ENCODE measurements around the gene C3orf18. TPM values are rescaled to one million over a fixed set of nuclear protein-coding genes. Genes with fewer than 3 reads are reported as not detected.
A peak's percentile ranks its signal among the peaks of the same experiment; 100 is the strongest.
"Not testable (repeated sequence)": the region's sequence is repeated elsewhere in the genome, so short reads cannot be mapped to it uniquely, and the experiment has no call there.

The C3orf18 gene
- total RNA-seq, 1 experiment from 2014 or later: 20.1 TPM

DNA sequence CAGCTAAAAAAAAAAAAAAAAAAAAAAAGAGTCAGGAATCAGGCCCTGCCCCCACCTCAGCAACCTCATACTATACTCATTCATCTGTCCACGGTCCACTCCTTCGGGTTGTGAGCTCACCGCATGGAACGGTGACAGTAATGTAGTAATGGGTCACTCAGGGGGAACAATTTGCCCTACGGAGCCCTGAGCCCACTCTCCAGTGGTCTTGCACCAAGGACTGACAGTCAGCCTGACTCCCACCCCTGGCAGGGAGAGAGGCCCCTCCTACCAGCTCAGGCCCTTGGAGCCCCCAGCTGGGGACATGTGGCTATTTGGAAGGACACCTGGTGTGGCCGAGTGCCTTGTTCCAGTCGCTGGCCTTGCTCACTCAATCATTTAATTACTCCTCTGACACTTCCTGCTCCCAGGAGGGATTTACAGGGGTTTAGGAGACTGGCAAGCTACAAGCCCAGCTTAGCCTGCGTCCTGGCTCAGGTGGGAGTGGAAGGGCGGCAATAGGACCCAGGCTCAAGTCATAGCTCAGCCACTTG is 44.2 kb downstream of the C3orf18 start:
- Histone ChIP-seq H3K36me3 (no peaks in the 10 kb centered on the region), H3K27me3 (no peaks in the 10 kb centered on the region), H3K9me3 (no peaks in the 10 kb centered on the region), H3K4me3 (no peak overlapping the region)
- DNase-seq: no peak

DNA sequence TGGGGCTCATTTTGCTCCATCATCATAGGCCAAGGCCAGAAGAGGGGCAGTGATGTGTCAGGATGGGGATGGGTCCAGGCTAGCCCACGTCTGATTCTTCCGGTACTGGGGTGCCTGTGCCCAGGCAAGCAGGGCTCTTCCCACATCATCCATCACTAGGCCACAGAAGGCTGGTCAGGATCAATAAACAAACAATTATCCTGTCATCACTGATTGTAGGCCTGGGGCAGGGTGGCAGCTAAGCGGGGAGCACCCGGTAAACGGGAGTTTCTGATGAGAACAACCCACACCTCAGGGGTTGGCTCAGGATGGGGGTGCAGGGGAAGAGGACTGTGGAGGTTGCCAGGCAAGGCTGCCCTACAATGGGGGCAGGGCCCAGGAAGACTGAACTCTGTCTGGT is 46.0 kb downstream of the C3orf18 start:
- H3K27me3 ChIP-seq: no peaks in the 10 kb centered on the region
- H3K9me3 ChIP-seq: no peaks in the 10 kb centered on the region
- H3K36me3 ChIP-seq: no peaks in the 10 kb centered on the region
- no peak overlapping the region for H3K4me3 ChIP-seq
- no peak for DNase-seq

DNA sequence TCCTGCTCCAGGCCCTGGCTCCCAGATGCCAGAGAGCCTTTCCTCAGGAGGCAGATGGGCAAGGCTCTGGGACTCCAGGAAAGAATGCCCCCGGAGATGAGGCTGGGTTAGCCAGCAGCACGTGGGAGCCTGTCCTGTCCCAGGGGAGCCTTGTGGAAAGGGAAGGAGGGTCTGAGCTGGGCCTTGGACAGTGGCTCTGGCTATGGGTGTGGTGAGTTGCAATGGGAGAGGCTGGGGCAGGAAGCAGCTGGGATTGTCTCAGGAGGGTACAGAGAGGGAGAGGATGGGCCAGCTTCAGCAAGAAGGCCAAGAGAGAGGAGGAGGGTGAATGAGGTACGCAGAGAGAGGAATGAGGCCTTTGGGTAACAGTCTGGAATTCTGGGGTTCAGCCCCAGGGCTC is 46.7 kb downstream of the C3orf18 start:
- Histone ChIP-seq H3K9me3 (no peaks in the 10 kb centered on the region), H3K36me3 (no peaks in the 10 kb centered on the region), H3K27me3 (no peaks in the 10 kb centered on the region), H3K4me3 (no peak overlapping the region)
- DNase-seq: no peak

DNA sequence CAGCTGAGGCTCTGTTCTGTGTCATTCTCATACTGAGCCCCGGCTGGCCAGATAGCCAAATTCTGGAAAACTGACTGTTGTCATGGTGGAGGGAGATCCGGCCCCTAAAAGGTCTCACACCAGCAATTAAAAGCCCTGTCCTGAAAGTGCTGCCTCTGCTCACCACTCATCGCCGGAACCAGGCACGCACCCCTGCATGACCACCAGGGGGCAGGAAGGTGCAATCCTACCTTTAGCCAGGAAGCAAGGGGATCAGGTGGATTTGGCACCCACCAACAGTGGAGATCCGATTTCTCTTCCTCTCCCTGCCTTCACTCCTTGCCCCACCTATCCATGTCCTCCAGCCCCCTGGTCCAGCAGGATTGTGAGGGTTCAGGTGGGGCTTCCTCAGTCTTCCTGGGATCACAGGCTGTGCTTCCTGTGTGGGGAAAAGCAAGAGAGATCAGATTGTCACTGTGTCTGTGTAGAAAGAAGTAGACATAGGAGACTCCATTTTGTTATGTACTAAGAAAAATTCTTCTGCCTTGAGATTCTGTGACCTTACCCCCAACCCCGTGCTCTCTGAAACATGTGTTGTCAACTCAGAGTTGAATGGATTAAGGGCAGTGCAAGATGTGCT is 48.0 kb downstream of the C3orf18 start:
- DNase-seq: peak; percentile 22
- no peaks in the 10 kb centered on the region for H3K9me3 ChIP-seq
- no peaks in the 10 kb centered on the region for H3K27me3 ChIP-seq
- no peaks in the 10 kb centered on the region for H3K36me3 ChIP-seq
- H3K4me3 ChIP-seq: no peak overlapping the region

DNA sequence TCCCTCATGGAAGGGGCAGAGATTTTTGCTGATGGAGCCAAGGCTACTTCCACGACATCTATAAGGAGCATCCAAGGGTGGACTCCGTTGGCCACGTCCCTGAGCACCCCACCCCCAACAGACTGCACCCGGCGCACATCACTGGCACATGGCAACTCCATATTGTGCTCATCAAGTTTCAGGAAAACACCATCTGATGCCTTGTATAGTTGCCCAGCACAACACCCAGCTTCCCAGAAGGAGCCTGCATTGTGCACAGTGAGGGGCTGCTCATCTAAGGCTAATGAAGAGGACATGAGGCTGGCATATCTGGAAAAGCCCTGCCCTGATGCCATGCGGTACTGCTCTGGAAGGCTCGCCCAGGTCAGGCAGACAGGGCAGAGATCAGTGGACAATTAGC is 49.1 kb downstream of the C3orf18 start:
- Histone ChIP-seq H3K36me3 (no peaks in the 10 kb centered on the region), H3K4me3 (no peak overlapping the region), H3K27me3 (no peaks in the 10 kb centered on the region), H3K9me3 (no peaks in the 10 kb centered on the region)
- DNase-seq: no peak

DNA sequence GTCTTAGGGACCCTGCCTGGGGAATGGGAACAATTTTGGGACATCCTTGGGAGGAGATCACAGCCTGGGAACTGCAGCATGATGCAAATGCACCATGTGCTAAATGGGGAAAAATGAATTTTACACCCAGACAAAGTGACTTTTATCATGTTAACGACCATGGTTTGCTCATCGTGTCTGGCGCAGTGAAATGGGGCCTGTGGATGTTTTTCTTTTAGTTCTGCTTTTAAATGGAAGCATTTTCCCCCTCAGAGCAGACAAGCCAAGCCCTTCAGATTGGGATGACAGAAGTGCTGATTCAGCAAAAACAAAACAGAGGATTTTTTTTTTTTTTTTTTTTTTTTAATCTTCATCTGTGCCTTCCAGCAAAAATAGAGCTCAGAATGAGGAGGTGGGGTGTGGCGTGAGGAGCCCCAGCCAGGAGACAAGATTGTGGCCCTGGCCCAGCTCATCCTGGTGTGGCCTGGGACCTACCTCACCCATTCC is 49.8 kb downstream of the C3orf18 start:
- DNase-seq: no peak
- Histone ChIP-seq H3K36me3 (no peaks in the 10 kb centered on the region), H3K27me3 (no peaks in the 10 kb centered on the region), H3K9me3 (no peaks in the 10 kb centered on the region), H3K4me3 (no peak overlapping the region)

DNA sequence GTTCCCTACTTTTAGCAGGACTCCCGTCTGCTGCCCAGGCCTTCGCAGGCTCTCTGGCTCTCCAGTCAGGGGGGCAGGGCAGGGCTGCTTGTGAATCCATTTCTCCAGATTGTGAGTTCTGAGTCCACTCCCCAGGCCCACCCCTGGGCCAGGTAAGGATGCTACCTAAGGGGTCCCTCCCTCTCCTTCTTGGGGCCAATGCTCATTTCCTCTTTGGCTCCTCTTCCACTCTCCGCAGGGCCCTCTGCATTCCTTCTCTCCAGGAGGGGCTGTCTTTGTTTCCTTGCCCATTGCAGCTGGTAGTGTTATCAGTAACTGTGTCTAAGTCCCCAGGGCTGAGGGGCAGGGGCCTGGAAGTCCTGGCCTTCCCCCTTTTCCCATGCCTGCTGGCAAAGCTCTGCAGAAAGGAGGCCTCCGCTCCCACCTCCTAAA is 51.1 kb downstream of the C3orf18 start:
- Histone ChIP-seq H3K36me3 (no peaks in the 10 kb centered on the region), H3K27me3 (no peaks in the 10 kb centered on the region), H3K9me3 (no peaks in the 10 kb centered on the region), H3K4me3 (no peak overlapping the region)
- no peak for DNase-seq

DNA sequence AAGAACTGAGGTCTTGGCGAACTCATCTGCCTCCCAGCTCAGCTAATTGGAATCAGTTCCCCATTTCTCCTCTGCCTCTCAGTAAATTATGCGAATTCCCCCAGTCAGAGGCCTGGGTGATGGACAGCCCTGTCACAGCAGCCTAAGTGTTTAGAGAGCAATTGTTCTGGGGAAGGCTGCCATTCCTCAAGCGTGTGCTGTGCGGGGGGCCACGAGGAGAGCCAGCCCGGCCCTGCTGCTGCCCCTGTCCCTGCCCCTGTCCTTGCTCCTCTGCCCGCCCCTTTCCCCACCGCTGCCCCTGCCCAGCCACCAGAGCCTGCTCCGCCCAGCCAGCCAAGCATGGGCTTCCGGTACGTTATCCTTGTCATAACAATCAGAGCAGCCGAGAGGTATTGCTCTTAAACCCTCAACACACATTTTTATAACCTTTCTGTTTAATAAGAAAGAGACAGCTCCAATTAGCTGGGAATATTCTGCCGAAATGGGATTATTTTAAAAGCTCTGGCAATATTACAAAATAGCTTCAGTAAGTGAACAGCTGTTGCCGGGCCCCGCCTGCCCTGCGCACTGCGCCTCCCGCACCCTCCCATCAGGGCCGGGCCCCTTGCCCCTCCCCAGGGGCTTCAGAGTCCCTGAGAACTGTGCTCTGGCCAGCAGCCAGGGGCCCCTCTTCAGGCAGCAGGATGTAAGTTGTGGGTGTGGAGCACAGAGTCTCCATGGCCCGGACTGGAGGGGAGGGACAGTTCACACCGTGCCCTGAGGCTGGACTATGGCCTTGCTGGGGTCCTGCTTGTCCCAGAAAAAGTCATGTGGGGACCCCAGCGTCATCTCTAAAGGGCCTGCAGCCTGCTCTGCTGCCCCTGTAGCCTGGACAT is 51.7 kb downstream of the C3orf18 start:
- Histone ChIP-seq H3K9me3 (no peaks in the 10 kb centered on the region), H3K27me3 (no peaks in the 10 kb centered on the region), H3K36me3 (no peaks in the 10 kb centered on the region), H3K4me3 (no peak overlapping the region)
- DNase-seq: no peak

DNA sequence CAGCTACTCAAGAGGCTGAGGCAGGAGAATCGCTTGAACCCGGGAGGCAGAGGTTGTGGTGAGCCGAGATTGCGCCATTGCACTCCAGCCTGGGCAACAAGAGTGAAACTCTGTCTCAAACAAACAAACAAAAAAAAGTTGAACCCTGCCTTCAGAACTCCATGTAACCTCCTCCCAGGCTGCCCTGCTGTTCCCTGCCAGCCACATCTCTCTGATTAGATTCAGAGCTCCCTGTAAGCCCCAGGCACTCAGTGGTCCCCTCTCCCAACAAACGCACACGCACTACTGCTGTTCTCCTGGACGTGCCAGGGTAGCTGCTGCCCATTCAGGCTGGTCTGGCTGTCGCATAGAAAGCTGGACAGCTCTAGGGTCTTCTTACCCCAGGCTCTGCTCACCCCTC is 54.6 kb downstream of the C3orf18 start:
- not testable (repeated sequence) for H3K36me3 ChIP-seq, DNase-seq, H3K4me3 ChIP-seq, H3K9me3 ChIP-seq, H3K27me3 ChIP-seq

DNA sequence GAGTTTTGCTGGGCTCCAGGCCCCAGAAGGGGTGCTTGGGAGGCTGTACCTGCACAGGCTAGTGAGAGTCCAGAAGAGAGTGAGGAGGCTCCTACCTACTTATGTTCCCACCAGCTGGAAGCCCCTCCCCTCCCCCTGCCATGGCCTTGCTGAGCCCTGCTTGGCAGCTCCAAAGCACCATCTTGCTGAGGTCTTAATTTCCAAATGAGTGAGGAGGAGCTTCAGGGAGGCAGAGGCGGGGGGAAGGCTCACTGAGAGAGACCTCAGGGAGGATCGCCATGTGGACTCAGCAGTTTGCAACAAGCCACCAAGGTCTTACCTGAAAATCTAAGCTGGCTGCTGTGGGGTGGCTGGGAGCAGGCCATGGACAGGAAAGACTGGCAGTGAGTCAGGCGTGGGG is 55.4 kb downstream of the C3orf18 start:
- no peaks in the 10 kb centered on the region for H3K36me3 ChIP-seq
- no peaks in the 10 kb centered on the region for H3K27me3 ChIP-seq
- DNase-seq: no peak
- H3K4me3 ChIP-seq: no peak overlapping the region
- no peaks in the 10 kb centered on the region for H3K9me3 ChIP-seq

DNA sequence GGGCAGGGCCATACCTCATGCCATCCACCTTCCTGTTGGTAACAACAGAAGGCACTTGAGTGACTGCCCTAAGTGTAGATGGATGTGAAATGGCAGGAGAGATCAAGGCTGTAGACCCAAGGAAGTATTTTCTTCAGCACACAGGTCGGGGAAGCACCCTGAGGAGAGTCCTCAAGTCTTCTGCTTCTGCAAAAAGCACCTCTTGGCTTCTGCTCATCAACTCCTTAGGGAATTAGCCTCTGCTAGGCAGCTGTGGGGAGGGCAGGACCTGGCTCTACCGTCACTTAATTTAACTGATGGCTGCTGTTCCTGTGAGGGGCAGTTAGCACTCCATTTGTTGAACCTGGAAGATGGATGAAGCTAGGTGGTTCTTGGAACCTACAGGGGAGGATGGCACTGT is 57.2 kb downstream of the C3orf18 start:
- H3K27me3 ChIP-seq: no peaks in the 10 kb centered on the region
- no peak overlapping the region for H3K4me3 ChIP-seq
- no peak for DNase-seq
- H3K9me3 ChIP-seq: no peaks in the 10 kb centered on the region
- H3K36me3 ChIP-seq: no peaks in the 10 kb centered on the region

DNA sequence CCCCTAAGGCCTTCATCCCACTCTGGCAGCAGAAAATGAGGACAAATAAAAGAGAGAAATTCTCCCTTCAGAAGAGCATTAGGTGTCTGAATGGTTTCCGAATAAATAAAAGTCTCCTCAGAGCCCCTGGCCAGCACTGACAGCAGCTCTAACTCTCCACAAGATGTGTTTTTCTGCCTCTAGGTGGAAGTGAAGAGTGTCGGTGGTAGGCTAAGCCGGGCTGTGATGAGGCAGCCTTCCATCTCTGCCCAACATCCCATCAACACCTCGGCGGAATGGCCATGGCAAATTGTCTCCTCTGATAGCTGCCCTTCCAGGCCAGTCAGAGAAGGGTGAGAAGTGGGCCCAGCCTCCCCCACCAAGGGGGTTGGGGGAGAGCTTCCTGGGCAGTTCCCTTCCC is 57.8 kb downstream of the C3orf18 start:
- H3K27me3 ChIP-seq: no peaks in the 10 kb centered on the region
- DNase-seq: no peak
- no peaks in the 10 kb centered on the region for H3K9me3 ChIP-seq
- H3K36me3 ChIP-seq: no peaks in the 10 kb centered on the region
- no peak overlapping the region for H3K4me3 ChIP-seq

DNA sequence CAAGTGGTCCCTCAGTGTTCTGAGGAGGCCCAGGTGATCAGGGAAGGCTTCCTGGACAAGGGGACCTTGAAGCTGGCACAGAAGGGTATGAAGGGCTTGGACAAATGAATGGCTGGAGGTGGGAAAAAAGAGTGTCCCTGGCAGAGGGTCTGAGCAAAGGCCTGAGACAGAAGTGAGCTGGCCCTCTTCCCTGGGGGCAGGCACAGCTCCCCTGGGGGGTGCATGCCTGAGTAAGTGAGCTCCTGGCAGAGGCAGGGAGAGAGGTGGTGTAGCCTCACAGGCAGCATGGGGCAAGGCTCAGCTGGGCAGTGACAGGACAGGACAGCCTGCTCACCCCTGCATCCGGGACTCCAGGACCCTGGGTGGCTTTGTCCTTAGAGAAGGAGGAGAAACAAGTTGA is 58.7 kb downstream of the C3orf18 start:
- Histone ChIP-seq H3K9me3 (no peaks in the 10 kb centered on the region), H3K27me3 (no peaks in the 10 kb centered on the region)
- no peak for DNase-seq

More for the DNA sequence above, 58.7 kb downstream of the C3orf18 start:
- Histone ChIP-seq H3K4me3 (no peak overlapping the region), H3K36me3 (no peaks in the 10 kb centered on the region)

Other genes starting within 250 kb of the C3orf18 start
- gene HYAL2, start 245.0 kb downstream of the C3orf18 start, total RNA-seq (2014; rRNA removed; shearing (Covaris generic); ENCODE audit: low replicate concordance): 15.5 and 30.7 TPM in 2 replicates
- 8.0 and 13.5 TPM in 2 replicates for gene TUSC2, start 239.5 kb downstream of the C3orf18 start, total RNA-seq (2014; rRNA removed; shearing (Covaris generic); ENCODE audit: low replicate concordance)
- 17.5 and 42.0 TPM in 2 replicates for gene RASSF1, start 226.9 kb downstream of the C3orf18 start, total RNA-seq (2014; rRNA removed; shearing (Covaris generic); ENCODE audit: low replicate concordance)
- gene ZMYND10, start 222.0 kb downstream of the C3orf18 start, total RNA-seq (2014; rRNA removed; shearing (Covaris generic); ENCODE audit: low replicate concordance): 0.43 TPM in 1 of 2 replicates, not detected in the other
- gene NPRL2, start 217.0 kb downstream of the C3orf18 start, total RNA-seq (2014; rRNA removed; shearing (Covaris generic); ENCODE audit: low replicate concordance): 14.3 and 16.0 TPM in 2 replicates
- gene CYB561D2, start 216.9 kb downstream of the C3orf18 start, total RNA-seq (2014; rRNA removed; shearing (Covaris generic); ENCODE audit: low replicate concordance): 21.9 and 35.5 TPM in 2 replicates
- 18.7 and 24.1 TPM in 2 replicates for gene TMEM115, start 208.2 kb downstream of the C3orf18 start, total RNA-seq (2014; rRNA removed; shearing (Covaris generic); ENCODE audit: low replicate concordance)
- not detected in 2 replicates for gene CACNA2D2, start 64.1 kb downstream of the C3orf18 start, total RNA-seq (2014; rRNA removed; shearing (Covaris generic); ENCODE audit: low replicate concordance)
- 4.3 and 23.3 TPM in 2 replicates for gene HEMK1, start 1.8 kb upstream of the C3orf18 start, total RNA-seq (2014; rRNA removed; shearing (Covaris generic); ENCODE audit: low replicate concordance)
- gene CISH, start 44.0 kb upstream of the C3orf18 start, total RNA-seq (2014; rRNA removed; shearing (Covaris generic); ENCODE audit: low replicate concordance): 0.20 TPM in 1 of 2 replicates, not detected in the other
- gene MAPKAPK3, start 49.4 kb upstream of the C3orf18 start, total RNA-seq (2014; rRNA removed; shearing (Covaris generic); ENCODE audit: low replicate concordance): 23.7 and 33.4 TPM in 2 replicates
- gene DOCK3, start 107.2 kb upstream of the C3orf18 start, total RNA-seq (2014; rRNA removed; shearing (Covaris generic); ENCODE audit: low replicate concordance): 0.26 TPM in 1 of 2 replicates, not detected in the other